ENCODE data around the gene SLC4A1AP. TPM values are rescaled to one million over a fixed set of nuclear protein-coding genes. Genes with fewer than 3 reads are reported as not detected.
A peak's percentile ranks its signal among the peaks of the same experiment; 100 is the strongest.

Gene SLC4A1AP
- polyA plus RNA-seq, 2 of the 4 experiments (the other 2 are of a cell fraction): 32.6 to 33.0 TPM

GRCh38 chr2:27645197-27645596 lies 18.5 kb upstream of the SLC4A1AP start:
- Histone ChIP-seq H3K4me1 (no peaks in the 10 kb centered on the region), H3K27ac (no peak overlapping the region), H3K4me3 (no peak overlapping the region), H3K9me3 (no peaks in the 10 kb centered on the region), H3K4me2 (no peak overlapping the region)
- DNase-seq (ENCODE audit: low read depth in 1 of 2, low spot score in 1 of 2) (no peak), ATAC-seq (no peak), FAIRE-seq (no peak)
- TF ChIP-seq CBX8 (IDR thresholded peaks at IDR 0.05) (no peak), HOXB5 (CRISPR knock-in tag; IDR thresholded peaks at IDR 0.05) (no peak), FOSB (CRISPR knock-in tag; IDR thresholded peaks at IDR 0.05) (no peak), JUNB (IDR thresholded peaks at IDR 0.05) (no peak), TP53 (CRISPR knock-in tag; IDR thresholded peaks at IDR 0.05) (no peak), ZC3H11A (IDR thresholded peaks at IDR 0.05) (no peak), CHD4 (IDR thresholded peaks at IDR 0.05; ENCODE audit: borderline replicate concordance) (no peak)
- ChIA-PET POLR2A (no interaction called here), CTCF (interaction anchor here (0.7 to 1.8 kb wide), 2 partner anchors 16 to 711 kb away, joined by 3 to 5 read pairs; partner anchors contain the start of genes CCDC121 and GPN1)

GRCh38 chr2:27647289-27647688 lies 16.4 kb upstream of the SLC4A1AP start:
- TF ChIP-seq SMC3 (IDR thresholded peaks at IDR 0.05) (no peak), ATOH8 (CRISPR knock-in tag; IDR thresholded peaks at IDR 0.05; ENCODE audit: low read depth) (no peak), JUNB (IDR thresholded peaks at IDR 0.05) (no peak), CBX8 (IDR thresholded peaks at IDR 0.05) (no peak), BCL3 (IDR thresholded peaks at IDR 0.05) (no peak), FOXS1 (CRISPR knock-in tag; IDR thresholded peaks at IDR 0.05) (no peak)
- Histone ChIP-seq H3K4me2 (no peak overlapping the region), H3K27ac (no peak overlapping the region), H3K4me3 (no peak overlapping the region), H3K9me3 (no peaks in the 10 kb centered on the region), H3K4me1 (no peaks in the 10 kb centered on the region)
- FAIRE-seq: no peak
- no peak for DNase-seq (ENCODE audit: low read depth in 1 of 2, low spot score in 1 of 2)
- ChIA-PET CTCF (interaction anchor here (0.6 to 5.0 kb wide), 4 partner anchors 21 to 605 kb away, joined by 3 to 36 read pairs (median 3); no protein-coding TSS in a partner anchor), POLR2A (no interaction called here)
- ATAC-seq: peak; percentile 34 to 36; a peak in 1 of 6 replicates

GRCh38 chr2:27647737-27648136 lies 16.0 kb upstream of the SLC4A1AP start:
- TF ChIP-seq USF2 (IDR thresholded peaks at IDR 0.05): no peak
- no peak for TF ChIP-seq HES2 (IDR thresholded peaks at IDR 0.05)
- ChIA-PET CTCF (interaction anchor here (0.9 to 5.0 kb wide), 3 partner anchors 21 to 73 kb away, joined by 3 to 36 read pairs (median 3); no protein-coding TSS in a partner anchor), POLR2A (no interaction called here)
- no peaks in the 10 kb centered on the region for H3K4me1 ChIP-seq
- H3K27ac ChIP-seq: no peak overlapping the region
- no peak for FAIRE-seq
- no peak overlapping the region for H3K4me3 ChIP-seq
- 78% methylated on average over 4 of the region's 4 CpGs for WGBS (ENCODE audit: missing lambda C conversion rate)
- ATAC-seq: no peak; a peak in 1 of 6 replicates
- no peaks in the 10 kb centered on the region for H3K9me3 ChIP-seq
- DNase-seq (ENCODE audit: low read depth in 1 of 2, low spot score in 1 of 2): no peak
- H3K4me2 ChIP-seq: no peak overlapping the region

- WGBS (ENCODE audit: missing lambda C conversion rate): 71% methylated on average over 4 of the region's 4 CpGs
- DNase-seq (ENCODE audit: low read depth in 1 of 2, low spot score in 1 of 2) (no peak), FAIRE-seq (no peak), ATAC-seq (no peak)
- Histone ChIP-seq H3K4me2 (no peak overlapping the region), H3K27ac (no peak overlapping the region), H3K4me1 (peaks cover 6% of the 10 kb centered on the region; the same call in 2 of the 3 replicates), H3K4me3 (no peak overlapping the region), H3K9me3 (no peaks in the 10 kb centered on the region)
- ChIA-PET CTCF (interaction anchor here (1.3 to 5.0 kb wide), 2 partner anchors 18 to 32 kb away, joined by 3 to 36 read pairs; no protein-coding TSS in a partner anchor), POLR2A (no interaction called here)
- no peak for TF ChIP-seq HOXB13 (CRISPR knock-in tag; IDR thresholded peaks at IDR 0.05; ENCODE audit: low read depth)
- TF ChIP-seq FOSB (CRISPR knock-in tag; IDR thresholded peaks at IDR 0.05): no peak
- no peak for TF ChIP-seq EHF (CRISPR knock-in tag; IDR thresholded peaks at IDR 0.05)
- no peak for TF ChIP-seq TP53 (CRISPR knock-in tag; IDR thresholded peaks at IDR 0.05)
- no peak for TF ChIP-seq CTCF (IDR thresholded peaks at IDR 0.05)
- TF ChIP-seq HDAC2 (IDR thresholded peaks at IDR 0.05): no peak
- no peak for TF ChIP-seq CBX2 (IDR thresholded peaks at IDR 0.05; ENCODE audit: borderline replicate concordance, low read depth)
- TF ChIP-seq BCL3 (IDR thresholded peaks at IDR 0.05): no peak
- no peak for TF ChIP-seq MYC (IDR thresholded peaks at IDR 0.05; ENCODE audit: borderline replicate concordance, low read length)
- no peak for TF ChIP-seq EHMT2 (IDR thresholded peaks at IDR 0.05; ENCODE audit: low read depth)
- TF ChIP-seq HEYL (CRISPR knock-in tag; IDR thresholded peaks at IDR 0.05): no peak
- no peak for TF ChIP-seq MAX (IDR thresholded peaks at IDR 0.05)
- TF ChIP-seq CBX8 (IDR thresholded peaks at IDR 0.05): no peak
- no peak for TF ChIP-seq CEBPB (IDR thresholded peaks at IDR 0.05)
- no peak for TF ChIP-seq CHD4 (IDR thresholded peaks at IDR 0.05; ENCODE audit: borderline replicate concordance)
- TF ChIP-seq JUN (IDR thresholded peaks at IDR 0.05): no peak
- TF ChIP-seq TFCP2L1 (CRISPR knock-in tag; IDR thresholded peaks at IDR 0.05): no peak
- TF ChIP-seq SREBF2 (IDR thresholded peaks at IDR 0.05): no peak
Observed at GRCh38 chr2:27651056-27651455, 12.6 kb upstream of the SLC4A1AP start.
